HCEC 1CT (cell line): Measurements from ENCODE around the gene KCNE4.
A peak's percentile ranks its signal among the peaks of the same experiment; 100 is the strongest.

Experiments used
- DNase-seq: peaks from one replicate; pipeline ENCODE4 v3.0.0-alpha.2; 2017

Gene KCNE4

GRCh38 chr2:223088866-223089265, 36.9 kb downstream of the KCNE4 start:
- DNase-seq = no peak

DNA sequence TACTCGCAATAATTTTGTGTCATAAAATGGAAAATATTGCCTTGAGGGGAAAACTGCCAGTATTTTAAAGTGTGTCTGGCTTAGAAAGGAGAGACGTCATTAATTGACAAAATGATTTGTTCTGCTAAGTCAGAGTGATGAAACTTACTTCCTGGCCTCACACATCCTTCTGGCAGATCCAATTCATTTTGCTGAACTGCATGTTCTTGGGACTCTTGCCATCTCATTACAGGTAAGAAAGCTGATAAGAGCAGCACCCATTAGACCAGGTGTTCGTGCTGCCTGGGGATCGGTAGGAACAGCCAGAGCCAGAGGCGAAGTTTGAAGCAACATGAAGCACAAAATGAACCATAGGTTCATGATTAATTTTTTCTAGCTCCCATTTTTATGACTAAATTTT, 38.0 kb downstream of the KCNE4 start:
- DNase-seq = no peak

DNA sequence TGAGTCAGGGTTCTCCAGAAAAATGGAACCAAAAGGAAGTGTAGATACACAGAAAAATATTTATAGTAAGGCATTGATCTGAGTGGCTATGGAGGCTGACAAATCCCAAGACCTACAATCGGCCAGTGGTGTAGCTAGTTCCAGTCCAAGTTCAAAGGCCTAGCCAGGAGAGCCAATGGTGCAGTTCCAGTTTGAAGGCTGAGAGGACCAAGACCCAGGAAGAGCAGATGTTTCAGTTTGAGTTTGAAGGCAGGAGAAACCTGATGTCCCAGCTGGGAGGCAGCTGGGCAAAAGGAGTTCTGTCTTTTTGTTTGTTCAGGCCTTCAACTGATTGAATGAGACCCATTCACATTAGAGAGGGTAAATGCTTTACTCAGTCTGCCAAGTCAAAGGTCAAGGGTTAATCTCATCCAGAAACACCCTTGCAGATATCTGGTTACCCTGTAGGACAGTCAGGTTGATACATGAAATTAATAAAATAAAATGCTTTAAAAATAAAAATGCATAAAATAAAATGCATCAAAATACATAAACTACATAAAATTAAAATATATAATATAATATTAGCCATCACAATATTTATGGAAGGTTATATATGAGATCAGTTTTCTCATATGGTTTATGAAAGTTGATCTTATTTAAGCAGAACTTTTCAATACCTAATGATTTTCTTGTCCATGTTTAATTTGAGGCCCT, 38.7 kb downstream of the KCNE4 start:
- no peak for DNase-seq

DNA sequence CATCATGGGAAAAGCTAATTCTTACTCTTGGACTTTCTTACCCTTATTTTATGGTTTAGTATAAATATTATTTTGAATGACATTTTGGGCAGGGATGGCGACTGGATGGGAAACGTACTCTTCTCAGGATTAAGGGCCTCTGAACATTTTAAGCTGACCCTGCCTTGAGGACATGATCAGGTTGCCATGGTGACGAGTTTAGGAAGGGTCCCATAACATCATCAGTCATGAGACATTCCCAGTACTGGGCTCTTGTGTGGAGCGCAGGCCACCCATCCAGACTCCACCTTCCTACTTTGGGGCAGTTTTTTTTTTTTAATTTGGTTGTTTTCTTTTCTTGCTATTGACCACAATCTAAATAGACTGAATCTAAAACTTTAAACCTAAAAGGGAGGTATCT, 40.7 kb downstream of the KCNE4 start:
- no peak for DNase-seq

DNA sequence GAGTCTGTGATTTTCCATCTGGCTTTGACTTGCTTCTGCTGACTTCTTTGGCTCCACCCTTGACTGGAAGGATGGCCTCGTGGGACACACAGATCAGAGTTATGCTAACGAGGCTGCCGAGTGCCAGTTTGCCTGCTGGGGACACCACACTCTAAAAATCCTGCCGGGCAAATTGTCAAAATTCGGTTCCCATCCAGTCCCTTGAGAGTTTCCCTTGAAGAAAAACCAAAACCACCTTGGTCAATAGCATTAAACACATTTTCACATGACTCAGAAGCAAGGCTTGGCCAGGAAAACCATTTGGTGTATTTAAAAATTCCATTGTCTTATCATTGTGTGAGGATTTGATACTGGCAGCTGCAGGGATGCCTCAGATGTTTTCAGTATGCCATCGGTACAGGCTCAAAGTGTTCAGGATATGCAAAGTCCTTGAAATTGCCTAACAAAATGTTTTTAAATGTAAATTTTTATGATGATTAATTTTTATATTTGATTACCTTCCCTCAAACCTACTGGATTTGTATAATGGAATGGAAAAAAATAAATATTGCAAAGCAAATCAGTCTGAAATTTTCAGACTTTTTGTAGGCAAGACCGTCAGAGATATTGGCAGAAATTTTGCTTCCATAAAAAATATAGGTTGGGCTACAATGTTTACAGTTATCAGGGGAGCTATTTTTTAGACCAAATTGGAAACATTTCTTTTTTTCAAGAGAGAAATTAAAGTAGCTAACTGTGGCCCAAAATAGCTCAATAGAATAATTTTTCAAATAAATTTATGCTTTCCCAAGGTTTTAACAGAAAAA, 41.6 kb downstream of the KCNE4 start:
- peak; percentile 29 for DNase-seq

DNA sequence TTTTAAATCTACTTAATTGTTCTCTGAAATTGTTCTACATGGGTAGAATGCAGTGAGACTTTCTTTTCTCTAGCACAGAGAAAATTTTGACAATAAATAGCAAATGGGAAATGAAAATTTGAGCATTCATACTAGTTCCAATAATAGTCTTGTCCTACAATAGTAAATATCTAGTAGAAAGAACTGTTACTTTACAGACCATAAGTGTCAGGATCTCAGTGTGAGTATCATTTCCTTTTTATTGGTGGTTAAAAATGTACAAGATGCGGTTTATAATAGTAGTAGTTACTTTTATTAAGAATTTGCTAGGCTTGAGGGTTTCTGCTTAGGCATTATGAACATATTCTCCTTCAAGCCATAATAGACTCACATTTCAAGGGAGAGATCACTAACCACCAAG, 43.2 kb downstream of the KCNE4 start:
- DNase-seq = no peak

GRCh38 chr2:223096235-223096970, 44.4 kb downstream of the KCNE4 start:
- no peak for DNase-seq

GRCh38 chr2:223097888-223098383, 45.9 kb downstream of the KCNE4 start:
- DNase-seq = no peak

DNA sequence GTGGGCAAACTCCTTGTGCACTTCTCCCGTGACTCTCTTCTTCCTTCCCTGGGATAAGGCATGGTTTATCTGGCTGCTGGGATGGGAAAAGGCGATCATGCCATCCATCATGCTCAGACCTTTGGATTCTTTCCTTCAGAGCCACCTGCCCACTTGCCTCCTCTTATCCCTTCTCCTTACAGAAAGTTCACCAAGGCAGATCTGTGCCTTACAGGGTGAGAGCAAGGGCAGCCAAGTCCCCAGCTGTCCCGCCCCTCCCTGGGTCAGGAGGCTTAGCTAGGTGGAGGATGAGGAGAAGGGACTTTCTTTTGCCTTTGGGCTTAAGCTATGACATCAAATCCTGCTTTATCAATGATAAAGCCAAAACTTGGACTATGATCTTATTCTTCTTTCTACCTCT, 47.6 kb downstream of the KCNE4 start:
- DNase-seq = no peak

DNA sequence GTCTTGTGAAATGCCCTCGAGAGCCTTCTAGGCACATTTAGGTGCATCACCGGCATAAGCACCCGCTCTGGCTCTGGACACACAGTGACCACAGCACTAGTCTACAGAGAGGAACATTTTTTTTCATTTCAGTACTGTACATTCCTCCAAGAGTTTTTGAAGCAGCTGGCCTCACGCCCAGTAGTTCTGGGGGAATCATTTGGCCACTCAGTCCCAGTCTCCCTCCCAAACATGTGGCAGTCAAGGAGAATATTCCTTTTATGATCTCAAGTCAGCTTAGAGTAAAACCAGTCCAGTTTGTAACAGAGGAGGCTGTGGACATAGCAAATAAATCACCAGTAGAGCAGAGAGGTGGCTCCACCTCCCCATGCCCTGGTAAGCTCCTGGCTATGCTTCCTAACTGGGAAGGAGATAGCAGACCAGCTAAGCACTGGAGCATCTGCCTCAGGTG, 48.1 kb downstream of the KCNE4 start:
- DNase-seq = peak; percentile 51

- peak; percentile 57 for DNase-seq
These were observed 49.5 kb downstream of the KCNE4 start for GRCh38 chr2:223101340-223102039.

GRCh38 chr2:223102040-223102400, 50.0 kb downstream of the KCNE4 start:
- DNase-seq = no peak

GRCh38 chr2:223102450-223102849, 50.5 kb downstream of the KCNE4 start:
- no peak for DNase-seq

GRCh38 chr2:223104336-223105132, 52.5 kb downstream of the KCNE4 start:
- no peak for DNase-seq
